ENCODE data around the gene CERS1. TPM values are rescaled to one million over a fixed set of nuclear protein-coding genes. Genes with fewer than 3 reads are reported as not detected.

CERS1 gene
- polyA plus RNA-seq, 2 of the 4 experiments (the other 2 are of a cell fraction) = 1.7 to 3.4 TPM

- 88% methylated on average over 12 of the region's 12 CpGs for WGBS (ENCODE audit: missing lambda C conversion rate)
- no peak overlapping the region for H3K4me2 ChIP-seq
- TF ChIP-seq E2F6 (IDR thresholded peaks at IDR 0.05; ENCODE audit: borderline replicate concordance, low read depth) = no peak
- TF ChIP-seq NPAS2 (CRISPR knock-in tag; IDR thresholded peaks at IDR 0.05; ENCODE audit: borderline replicate concordance) = no peak
- no peak for TF ChIP-seq USF2 (IDR thresholded peaks at IDR 0.05)
- no peak for TF ChIP-seq GATA3 (IDR thresholded peaks at IDR 0.05; ENCODE audit: borderline replicate concordance)
- no peak for TF ChIP-seq POLR2A (IDR thresholded peaks at IDR 0.05; ENCODE audit: low read length)
- no peak for TF ChIP-seq HOXA7 (CRISPR knock-in tag; IDR thresholded peaks at IDR 0.05)
- TF ChIP-seq TP53 (CRISPR knock-in tag; IDR thresholded peaks at IDR 0.05) = no peak
- TF ChIP-seq EHMT2 (IDR thresholded peaks at IDR 0.05; ENCODE audit: low read depth) = no peak
- no peak for TF ChIP-seq RCOR1 (IDR thresholded peaks at IDR 0.05; ENCODE audit: low read depth, low read length)
- TF ChIP-seq ZFP36 (IDR thresholded peaks at IDR 0.05; ENCODE audit: borderline replicate concordance, partially characterized antibody) = no peak
- no peak for TF ChIP-seq HOXB13 (CRISPR knock-in tag; IDR thresholded peaks at IDR 0.05; ENCODE audit: low read depth)
- 0 out of 3 replicates have a peak, but pooled peaks cover 4% of the 10 kb centered on the region for H3K4me1 ChIP-seq
- no peak for ATAC-seq
- H3K4me3 ChIP-seq = no peak overlapping the region
- H3K9me3 ChIP-seq = no peaks in the 10 kb centered on the region
- DNase-seq (ENCODE audit: low read depth in 1 of 2, low spot score in 1 of 2) = no peak
- ChIA-PET POLR2A (no interaction called here), CTCF (interaction anchor here (1.2 to 5.3 kb wide), 9 partner anchors 8 to 253 kb away, joined by 3 to 46 read pairs (median 21); no protein-coding TSS in a partner anchor)
- H3K27ac ChIP-seq = no peak overlapping the region
- FAIRE-seq = no peak
Observed at GRCh38 chr19:18845961-18846360, 50.0 kb downstream of the CERS1 start.

- Histone ChIP-seq H3K4me3 (no peak overlapping the region), H3K4me2 (no peak overlapping the region), H3K9me3 (no peaks in the 10 kb centered on the region), H3K27ac (no peak overlapping the region), H3K4me1 (0 out of 3 replicates have a peak, but pooled peaks cover 4% of the 10 kb centered on the region)
- 83% methylated on average over 3 of the region's 8 CpGs for WGBS (ENCODE audit: missing lambda C conversion rate)
- no peak for DNase-seq (ENCODE audit: low read depth in 1 of 2, low spot score in 1 of 2)
- no peak for ATAC-seq
- ChIA-PET CTCF (interaction anchor here (1.1 to 5.3 kb wide), 9 partner anchors 9 to 254 kb away, joined by 3 to 32 read pairs (median 5); no protein-coding TSS in a partner anchor), POLR2A (interaction anchor here (0.7 to 1.6 kb wide), 2 partner anchors 9 to 12 kb away, joined by 3 read pairs; no protein-coding TSS in a partner anchor)
- TF ChIP-seq TP53 (CRISPR knock-in tag; IDR thresholded peaks at IDR 0.05) (no peak), EHF (CRISPR knock-in tag; IDR thresholded peaks at IDR 0.05) (no peak), FOSB (CRISPR knock-in tag; IDR thresholded peaks at IDR 0.05) (no peak), RCOR1 (IDR thresholded peaks at IDR 0.05; ENCODE audit: low read depth, low read length) (no peak)
- FAIRE-seq = no peak
Observed at GRCh38 chr19:18844806-18845329, 51.1 kb downstream of the CERS1 start.

GRCh38 chr19:18843960-18844359 is 52.0 kb downstream of the CERS1 start:
- FAIRE-seq = no peak
- POLR2A ChIA-PET = interaction anchor here (0.7 to 1.6 kb wide), 4 partner anchors 8 to 563 kb away, joined by 3 to 6 read pairs (median 3); no protein-coding TSS in a partner anchor
- no peak overlapping the region for H3K27ac ChIP-seq
- no peak for DNase-seq (ENCODE audit: low read depth in 1 of 2, low spot score in 1 of 2)
- TF ChIP-seq MAFK (IDR thresholded peaks at IDR 0.05; ENCODE audit: partially characterized antibody) (no peak), HOXA7 (CRISPR knock-in tag; IDR thresholded peaks at IDR 0.05) (no peak), RCOR1 (IDR thresholded peaks at IDR 0.05; ENCODE audit: low read depth, low read length) (no peak), CHD2 (IDR thresholded peaks at IDR 0.05; ENCODE audit: low read length, partially characterized antibody) (no peak), POLR2A (IDR thresholded peaks at IDR 0.05; ENCODE audit: low read length) (no peak), JUNB (IDR thresholded peaks at IDR 0.05) (no peak), CBX2 (IDR thresholded peaks at IDR 0.05; ENCODE audit: borderline replicate concordance, low read depth) (no peak)
- WGBS (ENCODE audit: missing lambda C conversion rate) = 91% methylated on average over 7 of the region's 7 CpGs
- no peak for ATAC-seq
- H3K4me1 ChIP-seq = 0 out of 3 replicates have a peak, but pooled peaks cover 4% of the 10 kb centered on the region
- H3K4me3 ChIP-seq = no peak overlapping the region
- no peak overlapping the region for H3K4me2 ChIP-seq
- H3K9me3 ChIP-seq = no peaks in the 10 kb centered on the region
- CTCF ChIA-PET = interaction anchor here (0.6 to 1.5 kb wide), 9 partner anchors 10 to 321 kb away, joined by 3 to 6 read pairs (median 4); partner anchors contain the start of gene REX1BD

- FAIRE-seq (no peak), ATAC-seq (no peak), DNase-seq (ENCODE audit: low read depth in 1 of 2, low spot score in 1 of 2) (no peak)
- 78% methylated on average over 7 of the region's 7 CpGs for WGBS (ENCODE audit: missing lambda C conversion rate)
- TF ChIP-seq ATOH8 (CRISPR knock-in tag; IDR thresholded peaks at IDR 0.05; ENCODE audit: low read depth) = no peak
- no peak for TF ChIP-seq CHD2 (IDR thresholded peaks at IDR 0.05; ENCODE audit: low read length, partially characterized antibody)
- no peak for TF ChIP-seq POLR2A (IDR thresholded peaks at IDR 0.05; ENCODE audit: low read length)
- no peak for TF ChIP-seq ZC3H11A (IDR thresholded peaks at IDR 0.05)
- no peak for TF ChIP-seq USF2 (IDR thresholded peaks at IDR 0.05)
- no peak for TF ChIP-seq HEYL (CRISPR knock-in tag; IDR thresholded peaks at IDR 0.05)
- TF ChIP-seq ZNF302 (CRISPR knock-in tag; IDR thresholded peaks at IDR 0.05) = no peak
- H3K4me3 ChIP-seq = no peak overlapping the region
- no peak overlapping the region for H3K4me2 ChIP-seq
- no peaks in the 10 kb centered on the region for H3K9me3 ChIP-seq
- 0 out of 3 replicates have a peak, but pooled peaks cover 4% of the 10 kb centered on the region for H3K4me1 ChIP-seq
- no peak overlapping the region for H3K27ac ChIP-seq
- POLR2A ChIA-PET = no interaction called here
- CTCF ChIA-PET = interaction anchor here (3.7 kb wide), 1 partner anchor 249 kb away, joined by 13 read pairs; no protein-coding TSS in a partner anchor
Observed at GRCh38 chr19:18842166-18842565, 53.8 kb downstream of the CERS1 start.
